Naive B cell (primary cell): ENCODE measurements around the gene DACT1. TPM values are rescaled to one million over a fixed set of nuclear protein-coding genes. Genes with fewer than 3 reads are reported as not detected.

ENCODE experiments used
- ATAC-seq, 2 donors: fragments of 150-1000 bp; cut with Tn5 transposase; 2 replicates each; pipeline ENCODE4 v1.10.0; 2021; ENCODE audit warnings: low read depth in 2 of 2, mild to moderate bottlenecking in 2 of 2, moderate library complexity in 2 of 2
- DNase-seq: peaks from one replicate; pipeline ENCODE4 v3.0.0; 2022
- H3K27ac Mint-ChIP-seq, 6 donors: one replicate each; pipeline ENCODE4 v1.8.0; 2020 to 2022; ENCODE audit warnings: mild to moderate bottlenecking in 6 of 6, mixed read lengths in 6 of 6, moderate library complexity in 5 of 6, inconsistent platforms in 2 of 6
- H3K27me3 Mint-ChIP-seq, 3 donors: one replicate each; pipeline ENCODE4 v1.8.0; 2021 to 2022; ENCODE audit warnings: mixed read lengths in 3 of 3, mild to moderate bottlenecking in 1 of 3
- H3K36me3 Mint-ChIP-seq, 2 donors: one replicate each; pipeline ENCODE4 v1.8.0; 2020 to 2022; ENCODE audit warnings: mixed read lengths in 2 of 2, inconsistent platforms in 1 of 2, mild to moderate bottlenecking in 1 of 2
- H3K4me1 Mint-ChIP-seq, 3 donors: one replicate each; pipeline ENCODE4 v1.8.0; 2020 to 2022; ENCODE audit warnings: mixed read lengths in 3 of 3, inconsistent platforms in 1 of 3, mild to moderate bottlenecking in 1 of 3, moderate library complexity in 1 of 3
- H3K4me3 Mint-ChIP-seq, 8 donors: one replicate each; pipeline ENCODE4 v1.8.0; 2020 to 2022; ENCODE audit warnings: mild to moderate bottlenecking in 8 of 8, mixed read lengths in 8 of 8, moderate library complexity in 8 of 8, inconsistent platforms in 2 of 8
- H3K9me3 Mint-ChIP-seq, 7 donors: one replicate each; pipeline ENCODE4 v1.8.0; 2020 to 2022; ENCODE audit warnings: mixed read lengths in 7 of 7, mild to moderate bottlenecking in 5 of 7, inconsistent platforms in 2 of 7, moderate library complexity in 1 of 7
- polyA plus RNA-seq, 6 donors: library from polyadenylated mRNA; unstranded; fragments of 300-500 nt; fragmentation: Illumina TruSeq; gene quantifications; one replicate each; pipeline ENCODE4 v1.2.3, GENCODE V29; 2021; ENCODE audit warnings: low read depth in 6 of 6

The DACT1 gene
- polyA plus RNA-seq, 6 donors from 2014 or later: 0.24 to 4.5 (median 2.8) TPM

DNA sequence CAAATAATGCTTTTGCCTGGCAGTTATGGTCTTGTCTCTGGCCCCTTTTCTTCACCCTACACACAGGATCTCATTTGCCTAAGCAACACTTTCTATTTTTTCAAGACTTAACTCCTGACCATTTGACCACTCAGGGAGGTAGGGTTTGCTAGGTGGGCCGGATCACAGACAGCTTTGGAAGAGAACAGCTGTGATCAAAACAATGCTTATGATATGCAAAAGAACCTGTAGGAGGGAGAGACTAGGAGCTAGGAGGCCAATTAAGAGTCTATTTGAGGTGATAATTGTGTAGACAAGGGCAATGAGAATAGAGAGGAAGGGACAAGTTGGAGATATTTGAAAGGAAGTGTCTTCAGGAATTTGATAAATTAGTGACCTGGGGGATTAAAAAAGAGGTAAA is 12.3 kb upstream of the DACT1 start:
- Mint-ChIP-seq H3K27ac (no peak overlapping the region), H3K4me1 (peaks cover 0 to 6% (median 0%) of the 10 kb centered on the region in 3 donors), H3K36me3 (no peaks in the 10 kb centered on the region), H3K9me3 (no peaks in the 10 kb centered on the region), H3K4me3 (no peak overlapping the region), H3K27me3 (no peaks in the 10 kb centered on the region)
- ATAC-seq (no peak), DNase-seq (no peak)

DNA sequence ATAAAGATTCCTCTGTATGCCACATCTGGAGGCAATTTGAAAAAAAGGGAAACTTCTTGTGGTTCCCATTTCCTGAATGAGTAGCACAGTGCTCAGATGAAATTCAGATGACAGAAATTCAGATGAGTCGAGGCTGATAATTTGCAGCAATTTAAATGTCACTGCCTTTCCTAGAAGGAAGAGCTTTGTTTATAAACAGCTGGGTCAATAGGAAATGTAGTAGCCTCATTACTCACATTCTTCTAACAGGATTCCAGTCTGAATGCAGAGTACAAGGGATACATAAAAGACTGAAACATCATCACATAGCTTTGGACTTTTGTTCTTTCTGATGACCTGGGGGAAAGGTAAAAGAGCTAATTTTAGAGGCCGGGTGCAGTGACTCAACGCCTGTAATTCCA is 11.3 kb upstream of the DACT1 start:
- Mint-ChIP-seq H3K27ac (no peak overlapping the region), H3K4me1 (peaks cover 0 to 6% (median 0%) of the 10 kb centered on the region in 3 donors), H3K27me3 (no peaks in the 10 kb centered on the region), H3K36me3 (no peaks in the 10 kb centered on the region), H3K4me3 (no peak overlapping the region), H3K9me3 (no peaks in the 10 kb centered on the region)
- no peak for ATAC-seq
- no peak for DNase-seq

DNA sequence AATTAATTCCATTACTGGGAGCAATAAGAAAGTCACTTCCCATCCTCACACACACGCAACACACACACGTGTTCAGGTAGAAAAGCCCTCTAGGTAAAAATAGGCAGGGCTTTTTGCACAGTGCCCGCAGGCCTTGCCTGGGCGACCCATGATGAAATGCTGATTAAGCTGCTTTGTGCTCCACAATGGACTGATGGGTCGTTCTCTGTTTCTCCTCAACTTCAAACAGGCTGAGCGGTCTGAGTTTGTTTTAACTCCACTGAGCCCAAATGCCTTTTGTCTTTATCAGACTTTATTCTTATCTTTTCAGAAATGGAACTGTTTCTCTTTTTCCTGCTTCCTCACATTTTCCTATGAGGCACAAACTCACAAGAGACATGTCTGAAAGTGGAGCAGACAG is 9.4 kb upstream of the DACT1 start:
- ATAC-seq: no peak
- DNase-seq: no peak
- no peak overlapping the region for H3K27ac Mint-ChIP-seq
- H3K27me3 Mint-ChIP-seq: no peaks in the 10 kb centered on the region
- H3K4me1 Mint-ChIP-seq: peaks cover 0 to 6% (median 2%) of the 10 kb centered on the region in 3 donors
- no peak overlapping the region for H3K4me3 Mint-ChIP-seq
- H3K36me3 Mint-ChIP-seq: no peaks in the 10 kb centered on the region
- H3K9me3 Mint-ChIP-seq: no peaks in the 10 kb centered on the region

DNA sequence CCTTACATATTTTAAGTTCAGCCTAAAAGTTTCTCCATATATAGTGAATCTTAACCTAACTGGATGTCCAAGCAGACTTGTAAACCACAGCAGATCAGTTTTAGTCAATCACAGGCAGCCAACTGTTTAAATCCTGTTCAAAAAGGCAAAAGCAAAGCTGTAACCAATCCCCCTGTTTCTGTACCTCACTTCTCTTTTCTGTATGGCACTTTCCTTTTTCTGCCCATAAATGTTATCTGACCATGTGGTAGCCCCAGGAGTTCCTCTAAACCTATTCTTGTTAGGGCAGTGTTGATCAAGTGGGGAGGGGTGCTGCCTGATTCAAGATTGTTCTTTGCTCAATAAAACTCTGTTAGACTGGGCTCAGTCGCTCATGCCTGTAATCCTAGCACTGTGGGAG is 8.5 kb upstream of the DACT1 start:
- H3K27me3 Mint-ChIP-seq: no peaks in the 10 kb centered on the region
- H3K27ac Mint-ChIP-seq: peak overlapping the region in 2 of 6 donors; percentile 17 to 56
- H3K4me1 Mint-ChIP-seq: peaks cover 0 to 8% (median 6%) of the 10 kb centered on the region in 3 donors
- H3K36me3 Mint-ChIP-seq: no peaks in the 10 kb centered on the region
- DNase-seq: no peak
- no peaks in the 10 kb centered on the region for H3K9me3 Mint-ChIP-seq
- no peak for ATAC-seq
- H3K4me3 Mint-ChIP-seq: no peak overlapping the region

DNA sequence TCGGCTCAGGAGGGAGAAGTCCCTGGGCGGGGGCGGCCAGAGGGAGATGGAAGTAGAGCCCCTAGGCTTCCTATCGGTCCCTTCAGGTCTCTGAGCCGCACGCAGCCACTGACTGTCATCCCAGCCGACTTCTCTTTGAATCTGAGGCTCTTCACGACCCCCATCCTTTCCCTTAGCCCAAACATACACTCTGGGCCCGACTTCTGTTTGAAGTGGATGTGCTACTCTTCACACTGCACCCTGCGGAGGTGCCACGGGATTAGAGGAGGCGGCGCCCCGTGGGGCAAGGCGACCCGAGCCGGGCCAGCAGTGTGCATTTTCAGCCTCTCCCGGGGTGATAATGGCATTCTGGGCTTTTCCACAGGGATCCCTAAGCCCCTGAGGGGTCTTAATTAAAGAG is 6.0 kb upstream of the DACT1 start:
- H3K4me3 Mint-ChIP-seq: no peak overlapping the region
- H3K27me3 Mint-ChIP-seq: no peaks in the 10 kb centered on the region
- no peaks in the 10 kb centered on the region for H3K9me3 Mint-ChIP-seq
- DNase-seq: no peak
- no peaks in the 10 kb centered on the region for H3K36me3 Mint-ChIP-seq
- ATAC-seq: no peak
- peak overlapping the region in 2 of 6 donors; percentile 28 to 57 for H3K27ac Mint-ChIP-seq
- H3K4me1 Mint-ChIP-seq: peaks cover 20 to 30% (median 27%) of the 10 kb centered on the region in 3 donors

DNA sequence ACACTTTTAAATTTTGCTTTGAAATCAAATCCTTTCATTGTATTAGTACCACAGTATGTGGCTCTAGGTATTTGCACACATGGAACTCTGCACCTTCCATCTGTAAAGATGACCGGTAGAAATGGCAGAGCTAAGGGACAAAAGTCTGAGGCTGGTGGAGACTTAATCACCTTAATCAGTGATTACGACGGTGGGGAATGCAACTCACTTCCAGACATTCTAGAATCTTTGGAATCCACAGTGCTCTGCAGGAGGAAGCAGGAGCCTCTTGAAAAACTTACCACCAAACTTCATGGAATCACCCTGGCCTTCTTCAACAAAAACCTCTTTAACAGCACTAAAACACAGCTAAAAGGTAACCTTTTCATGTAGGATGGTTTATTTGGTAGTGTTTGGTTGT is 3.9 kb upstream of the DACT1 start:
- H3K4me1 Mint-ChIP-seq: peaks cover 32 to 41% (median 38%) of the 10 kb centered on the region in 3 donors
- no peaks in the 10 kb centered on the region for H3K9me3 Mint-ChIP-seq
- H3K27ac Mint-ChIP-seq: no peak overlapping the region
- DNase-seq (no peak), ATAC-seq (no peak)
- no peaks in the 10 kb centered on the region for H3K36me3 Mint-ChIP-seq
- H3K27me3 Mint-ChIP-seq: no peaks in the 10 kb centered on the region
- H3K4me3 Mint-ChIP-seq: no peak overlapping the region

DNA sequence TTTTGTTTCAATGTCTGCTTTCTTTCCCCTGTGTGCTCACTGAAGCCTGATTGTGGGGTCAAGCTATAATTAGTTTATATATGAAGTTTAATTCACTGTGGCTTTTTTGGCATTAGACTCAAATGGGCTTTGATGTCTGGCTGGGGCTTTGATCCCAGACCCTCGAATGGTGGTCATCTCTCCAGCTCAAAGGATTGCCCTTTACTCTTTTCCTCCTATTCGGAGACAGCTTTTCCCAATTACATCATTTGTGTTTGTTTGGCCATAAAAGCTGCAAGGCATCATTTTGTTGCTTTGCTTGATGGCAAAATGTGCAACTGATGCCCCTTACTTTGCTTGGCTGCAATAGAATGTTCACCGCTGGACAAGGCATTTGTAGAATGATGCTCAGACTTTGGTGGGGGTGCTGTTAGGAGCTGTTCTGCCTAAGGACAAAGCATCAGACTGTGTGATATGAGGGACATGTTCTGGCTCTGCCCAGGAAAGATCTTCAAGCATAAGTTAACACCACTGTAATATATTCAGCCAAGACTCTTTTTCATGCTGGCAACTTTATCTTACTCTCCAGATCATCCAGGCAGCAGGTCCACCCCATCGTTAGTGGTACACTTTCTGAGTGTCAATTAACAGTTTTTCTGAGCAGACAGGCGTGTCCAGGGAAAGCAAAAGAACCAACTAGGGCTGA is 3.2 kb upstream of the DACT1 start:
- H3K27ac Mint-ChIP-seq: peak overlapping the region; percentile 53 to 86 (median 76)
- no peaks in the 10 kb centered on the region for H3K27me3 Mint-ChIP-seq
- H3K9me3 Mint-ChIP-seq: no peaks in the 10 kb centered on the region
- ATAC-seq: no peak
- peak overlapping the region; percentile 1 to 90 (median 74) for H3K4me3 Mint-ChIP-seq
- H3K4me1 Mint-ChIP-seq: peaks cover 39 to 48% (median 40%) of the 10 kb centered on the region in 3 donors
- DNase-seq: no peak
- no peaks in the 10 kb centered on the region for H3K36me3 Mint-ChIP-seq

DNA sequence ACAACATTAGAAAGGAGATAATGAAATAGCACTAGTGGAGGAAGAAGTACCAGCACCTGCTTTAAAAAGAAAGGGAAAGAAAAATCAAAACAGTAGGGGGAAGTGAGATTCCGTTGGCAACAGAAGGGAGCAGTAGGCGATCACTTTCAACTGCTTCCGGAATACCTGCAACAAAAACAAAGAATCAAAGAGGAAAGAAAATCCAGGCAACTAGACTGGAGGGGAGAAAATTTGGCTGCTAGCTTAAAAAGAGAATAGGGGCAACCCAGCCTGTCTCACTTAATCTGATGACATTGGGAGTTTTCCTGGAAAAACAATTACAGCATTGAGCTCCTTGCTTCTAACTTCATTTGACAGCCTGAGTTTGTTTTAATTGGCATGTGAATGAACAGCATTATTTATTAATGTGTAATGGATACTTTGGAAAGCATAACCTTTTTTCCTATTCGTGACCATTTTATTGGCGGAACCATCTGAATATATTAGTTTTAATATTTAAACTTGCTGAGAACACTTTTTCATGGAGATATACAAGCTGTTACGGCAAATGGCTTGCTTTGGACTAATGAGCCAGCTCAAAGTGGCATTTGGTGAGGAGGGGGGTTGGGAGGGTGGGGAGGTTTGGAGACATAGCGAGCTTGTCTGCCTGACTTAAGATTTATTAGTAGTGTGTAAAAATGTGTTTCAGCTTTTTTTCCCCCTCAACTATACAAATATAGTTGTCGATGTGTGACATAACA is 2.5 kb upstream of the DACT1 start:
- no peaks in the 10 kb centered on the region for H3K27me3 Mint-ChIP-seq
- H3K4me1 Mint-ChIP-seq: peaks cover 39 to 50% (median 39%) of the 10 kb centered on the region in 3 donors
- peak overlapping the region; percentile 1 to 97 (median 88) for H3K4me3 Mint-ChIP-seq
- DNase-seq (peak; percentile 55), ATAC-seq (peak; percentile 19 to 25)
- H3K36me3 Mint-ChIP-seq: no peaks in the 10 kb centered on the region
- peak overlapping the region in 5 of 6 donors; percentile 53 to 87 (median 80) for H3K27ac Mint-ChIP-seq
- no peaks in the 10 kb centered on the region for H3K9me3 Mint-ChIP-seq

DNA sequence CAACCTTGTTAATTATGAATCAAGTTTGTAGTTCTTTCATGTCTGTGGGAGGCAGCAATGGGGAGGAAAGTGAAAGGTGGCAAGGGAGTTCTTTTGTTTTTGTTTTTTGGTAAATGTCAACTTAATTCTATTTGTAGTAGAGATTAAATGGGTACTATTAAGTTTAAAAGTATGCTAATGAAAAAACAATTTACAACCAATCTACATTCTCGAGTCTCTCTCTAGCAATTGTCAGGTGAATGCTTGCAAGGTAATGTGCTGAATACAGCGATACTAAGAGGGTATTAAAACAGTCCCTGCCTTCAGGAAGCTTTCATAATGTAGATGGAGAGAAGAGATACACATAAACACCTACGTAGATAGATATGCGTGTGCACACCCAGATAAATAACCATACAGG is 1.6 kb upstream of the DACT1 start:
- Mint-ChIP-seq H3K27ac (peak overlapping the region in 3 of 6 donors; percentile 29 to 87 (median 41)), H3K27me3 (no peaks in the 10 kb centered on the region), H3K4me1 (peaks cover 39 to 50% (median 39%) of the 10 kb centered on the region in 3 donors), H3K9me3 (no peaks in the 10 kb centered on the region), H3K36me3 (no peaks in the 10 kb centered on the region), H3K4me3 (peak overlapping the region in 7 of 8 donors; percentile 17 to 99 (median 95))
- ATAC-seq: no peak
- no peak for DNase-seq

DNA sequence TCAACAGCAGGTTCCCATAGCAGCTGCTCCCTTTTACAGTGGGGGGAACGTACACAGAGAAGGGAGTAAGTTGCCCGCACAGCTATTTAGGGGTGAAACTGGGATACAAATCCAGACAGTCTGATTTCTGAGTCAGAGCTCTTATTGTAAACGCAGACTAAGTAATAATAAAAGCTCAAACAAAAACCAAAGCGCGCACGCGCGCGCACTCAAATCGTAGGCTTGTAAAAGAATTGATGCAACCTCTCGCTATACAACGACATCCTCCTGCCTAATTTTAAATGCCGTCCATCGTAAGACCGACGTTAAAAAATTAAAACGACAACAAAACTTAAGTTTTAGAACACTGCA is 747 bp upstream of the DACT1 start:
- peaks cover 39 to 50% (median 39%) of the 10 kb centered on the region in 3 donors for H3K4me1 Mint-ChIP-seq
- H3K36me3 Mint-ChIP-seq: no peaks in the 10 kb centered on the region
- DNase-seq (no peak), ATAC-seq (no peak)
- no peaks in the 10 kb centered on the region for H3K9me3 Mint-ChIP-seq
- peak overlapping the region; percentile 77 to 96 (median 90) for H3K27ac Mint-ChIP-seq
- peak overlapping the region; percentile 93 to 99 (median 96) for H3K4me3 Mint-ChIP-seq
- H3K27me3 Mint-ChIP-seq: no peaks in the 10 kb centered on the region

DNA sequence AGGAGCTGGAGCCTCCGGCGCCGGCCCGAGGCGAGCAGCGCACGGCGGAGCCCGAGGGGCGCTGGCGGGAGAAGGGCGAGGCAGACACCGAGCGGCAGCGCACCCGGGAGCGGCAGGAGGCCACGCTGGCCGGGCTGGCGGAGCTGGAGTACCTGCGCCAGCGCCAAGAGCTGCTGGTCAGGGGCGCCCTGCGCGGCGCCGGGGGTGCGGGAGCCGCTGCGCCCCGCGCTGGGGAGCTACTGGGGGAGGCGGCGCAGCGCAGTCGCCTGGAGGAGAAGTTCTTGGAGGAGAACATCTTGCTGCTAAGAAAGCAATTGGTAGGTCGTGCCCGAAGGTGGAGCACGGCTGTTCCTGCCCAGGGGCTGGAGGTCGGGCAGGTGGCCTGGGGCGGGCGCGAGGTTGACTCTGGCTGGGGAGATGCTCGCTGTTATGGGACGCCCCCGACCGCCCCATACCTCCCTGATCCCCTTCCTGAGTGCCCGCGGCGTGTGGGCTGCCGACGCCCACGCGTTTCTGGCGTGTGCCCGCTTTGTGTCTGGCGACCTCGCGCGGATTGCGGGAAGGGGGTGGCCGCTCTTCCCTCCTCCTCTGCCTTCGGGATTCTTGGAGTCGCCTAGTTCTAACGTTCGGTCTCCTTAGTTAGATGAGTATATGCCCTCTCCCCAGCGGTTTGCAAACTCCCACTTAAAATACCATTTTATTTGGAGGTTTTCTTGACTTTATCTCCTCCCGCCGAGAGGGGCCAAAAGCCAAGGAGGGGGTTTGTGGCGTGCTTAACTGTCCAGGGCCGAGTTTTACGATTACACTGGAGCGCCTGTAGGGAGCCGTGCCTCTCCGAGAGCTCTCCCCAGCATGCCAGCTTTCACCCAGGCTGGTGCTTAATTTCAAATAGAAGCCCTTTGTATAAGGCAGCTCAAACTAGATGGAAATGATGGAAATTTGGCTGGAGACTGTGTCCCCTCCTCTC is 752 bp downstream of the DACT1 start:
- H3K27ac Mint-ChIP-seq: peak overlapping the region; percentile 59 to 88 (median 69)
- H3K36me3 Mint-ChIP-seq: no peaks in the 10 kb centered on the region
- H3K27me3 Mint-ChIP-seq: no peaks in the 10 kb centered on the region
- H3K4me1 Mint-ChIP-seq: peaks cover 39 to 47% (median 39%) of the 10 kb centered on the region in 3 donors
- DNase-seq: peak; percentile 39
- no peaks in the 10 kb centered on the region for H3K9me3 Mint-ChIP-seq
- H3K4me3 Mint-ChIP-seq: peak overlapping the region; percentile 86 to 94 (median 92)
- peak; percentile 19 to 30 for ATAC-seq

DNA sequence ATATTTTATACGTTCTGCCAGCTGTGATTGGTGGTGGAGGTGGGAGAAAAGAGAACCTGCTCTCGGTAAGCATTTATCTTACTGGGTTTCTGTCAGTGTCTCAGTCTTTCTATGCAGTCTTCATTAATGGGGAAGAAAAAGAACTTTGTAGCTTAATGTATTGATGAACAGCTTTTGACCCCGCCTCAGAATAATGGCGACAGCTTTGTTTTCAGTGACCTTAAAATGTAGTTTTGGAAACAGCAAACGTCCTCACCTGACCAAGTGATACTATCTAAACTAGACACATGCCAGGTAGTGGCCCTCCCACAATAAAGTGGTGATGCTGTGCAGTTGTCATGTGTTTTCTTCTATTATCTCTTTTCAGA is 1.4 kb downstream of the DACT1 start:
- no peaks in the 10 kb centered on the region for H3K9me3 Mint-ChIP-seq
- no peaks in the 10 kb centered on the region for H3K36me3 Mint-ChIP-seq
- H3K27me3 Mint-ChIP-seq: no peaks in the 10 kb centered on the region
- ATAC-seq: no peak
- peaks cover 39 to 43% (median 39%) of the 10 kb centered on the region in 3 donors for H3K4me1 Mint-ChIP-seq
- peak overlapping the region; percentile 86 to 94 (median 92) for H3K4me3 Mint-ChIP-seq
- no peak for DNase-seq
- peak overlapping the region in 4 of 6 donors; percentile 66 to 88 (median 80) for H3K27ac Mint-ChIP-seq

DNA sequence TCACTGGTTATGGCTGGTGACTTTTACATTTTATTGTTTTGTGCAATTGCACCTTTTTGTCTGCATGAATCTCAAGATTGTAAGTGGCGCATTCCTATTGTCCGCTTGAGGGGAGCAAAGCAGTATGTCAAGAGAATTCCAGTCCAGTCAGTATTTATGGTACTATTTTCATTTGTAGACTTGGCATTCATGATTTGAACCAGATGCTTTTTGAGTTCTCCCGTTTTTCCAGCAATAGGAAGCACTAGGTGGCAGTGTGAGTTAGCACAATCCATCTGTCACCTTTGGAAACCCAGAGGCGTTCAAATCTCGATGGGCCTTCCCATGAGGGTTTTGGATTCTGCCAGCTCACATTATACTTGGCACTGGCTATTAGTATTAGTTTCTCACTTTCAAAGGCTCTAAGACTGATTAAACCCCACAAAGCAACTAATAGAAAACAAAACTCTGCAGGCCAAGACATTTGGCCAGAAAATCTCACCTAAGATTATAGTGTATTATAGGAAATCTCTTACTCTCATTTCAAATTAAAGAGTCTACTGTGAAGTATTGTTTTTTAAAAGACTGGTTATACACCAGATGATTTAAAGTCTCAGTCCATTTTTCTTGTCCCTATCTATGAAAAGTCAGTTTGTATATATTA is 2.2 kb downstream of the DACT1 start:
- DNase-seq (no peak), ATAC-seq (no peak)
- H3K27ac Mint-ChIP-seq: peak overlapping the region in 1 of 6 donors; percentile 54
- no peaks in the 10 kb centered on the region for H3K27me3 Mint-ChIP-seq
- peaks cover 32 to 35% (median 33%) of the 10 kb centered on the region in 3 donors for H3K4me1 Mint-ChIP-seq
- H3K4me3 Mint-ChIP-seq: peak overlapping the region in 5 of 8 donors; percentile 86 to 94 (median 92)
- no peaks in the 10 kb centered on the region for H3K36me3 Mint-ChIP-seq
- no peaks in the 10 kb centered on the region for H3K9me3 Mint-ChIP-seq
